ENCODE data around the gene BRICD5.

- TF ChIP-seq POLR2AphosphoS5 (IDR thresholded peaks at IDR 0.05; ENCODE audit: low read depth, low read length) (no peak), POLR2A (IDR thresholded peaks at IDR 0.05; ENCODE audit: low read depth, low read length) (no peak), PAX5 (IDR thresholded peaks at IDR 0.05; ENCODE audit: insufficient read depth, low read length, severe bottlenecking) (no peak), TAF1 (IDR thresholded peaks at IDR 0.05; ENCODE audit: low read depth, low read length) (no peak), SPI1 (IDR thresholded peaks at IDR 0.05; ENCODE audit: low read depth, low read length) (no peak), POU2F2 (IDR thresholded peaks at IDR 0.05; ENCODE audit: low read depth, low read length) (no peak)
These were observed 36.1 kb downstream of the BRICD5 start for GRCh38 chr16:2174396-2175131.

Measured in GM12891 (cell line).